ENCODE data around the gene ARHGAP19. TPM values are rescaled to one million over a fixed set of nuclear protein-coding genes. Genes with fewer than 3 reads are reported as not detected.

Gene ARHGAP19
- total and polyA plus RNA-seq, 2 experiments from 2014 or later = 5.3 to 18.7 TPM

GRCh38 chr10:97336006-97336405 lies 43.6 kb upstream of the ARHGAP19 start:
- Histone ChIP-seq H3K4me3 (no peak overlapping the region), H3K27ac (no peak overlapping the region), H3K9me3 (ENCODE audit: low read depth) (no peaks in the 10 kb centered on the region), H3K36me3 (no peaks in the 10 kb centered on the region), H3K4me1 (ENCODE audit: low read depth) (peaks cover 19% of the 10 kb centered on the region), H3K27me3 (no peaks in the 10 kb centered on the region)
- DNase-seq (ENCODE audit: low read depth in 1 of 2, low spot score in 1 of 2) = no peak
- no peak for TF ChIP-seq CTCF (IDR thresholded peaks at IDR 0.05; ENCODE audit: low read depth, low read length)

- H3K27me3 ChIP-seq = no peaks in the 10 kb centered on the region
- peaks cover 19% of the 10 kb centered on the region for H3K4me1 ChIP-seq (ENCODE audit: low read depth)
- DNase-seq (ENCODE audit: low read depth in 1 of 2, low spot score in 1 of 2) = no peak
- no peaks in the 10 kb centered on the region for H3K9me3 ChIP-seq (ENCODE audit: low read depth)
- H3K36me3 ChIP-seq = no peaks in the 10 kb centered on the region
- TF ChIP-seq CTCF (IDR thresholded peaks at IDR 0.05; ENCODE audit: low read depth, low read length) = no peak
- H3K27ac ChIP-seq = peak overlapping the region; percentile 95
- peak overlapping the region; percentile 87 for H3K4me3 ChIP-seq
Measured at GRCh38 chr10:97335188-97335619, 42.8 kb upstream of the ARHGAP19 start.

GRCh38 chr10:97334370-97335175 lies 42.1 kb upstream of the ARHGAP19 start, which contains the start of gene FRAT2:
FRAT2 (minus strand) TSS chr10:97334729; CDS start chr10:97334572, 157 bp downstream.
- no peaks in the 10 kb centered on the region for H3K27me3 ChIP-seq
- peaks cover 24% of the 10 kb centered on the region for H3K4me1 ChIP-seq (ENCODE audit: low read depth)
- TF ChIP-seq CTCF (IDR thresholded peaks at IDR 0.05; ENCODE audit: low read depth, low read length) = no peak
- H3K27ac ChIP-seq = peak within 1 kb of the TSS; percentile 95
- DNase-seq (ENCODE audit: low read depth in 1 of 2, low spot score in 1 of 2) = peak; percentile 94 to 97
- no peaks in the 10 kb centered on the region for H3K36me3 ChIP-seq
- H3K9me3 ChIP-seq (ENCODE audit: low read depth) = no peaks in the 10 kb centered on the region
- peak within 1 kb of the TSS; percentile 87 for H3K4me3 ChIP-seq

- peak; percentile 52 to 62 for DNase-seq (ENCODE audit: low read depth in 1 of 2, low spot score in 1 of 2)
- no peak for TF ChIP-seq CTCF (IDR thresholded peaks at IDR 0.05; ENCODE audit: low read depth, low read length)
- Histone ChIP-seq H3K36me3 (no peaks in the 10 kb centered on the region), H3K27ac (peak overlapping the region; percentile 95), H3K9me3 (ENCODE audit: low read depth) (no peaks in the 10 kb centered on the region), H3K4me1 (ENCODE audit: low read depth) (peaks cover 32% of the 10 kb centered on the region), H3K4me3 (peak overlapping the region; percentile 87), H3K27me3 (no peaks in the 10 kb centered on the region)
Measured at GRCh38 chr10:97333601-97334369, 41.3 kb upstream of the ARHGAP19 start.

GRCh38 chr10:97333351-97333600 lies 40.8 kb upstream of the ARHGAP19 start:
- TF ChIP-seq CTCF (IDR thresholded peaks at IDR 0.05; ENCODE audit: low read depth, low read length) = no peak
- H3K9me3 ChIP-seq (ENCODE audit: low read depth) = no peaks in the 10 kb centered on the region
- peaks cover 37% of the 10 kb centered on the region for H3K4me1 ChIP-seq (ENCODE audit: low read depth)
- no peaks in the 10 kb centered on the region for H3K36me3 ChIP-seq
- no peaks in the 10 kb centered on the region for H3K27me3 ChIP-seq
- peak; percentile 56 to 61 for DNase-seq (ENCODE audit: low read depth in 1 of 2, low spot score in 1 of 2)
- H3K4me3 ChIP-seq = peak overlapping the region; percentile 87
- peak overlapping the region; percentile 80 for H3K27ac ChIP-seq
